GM18868 (cell line): Measurements from ENCODE around the gene NES.

Experiments
- ATAC-seq: cut with Tn5 transposase; IDR thresholded peaks from one replicate; pipeline ENCODE4 v1.9.1; 2021; ENCODE audit warnings: mild to moderate bottlenecking, moderate library complexity; ENCODE audit not compliant: unreplicated experiment

Gene NES

DNA sequence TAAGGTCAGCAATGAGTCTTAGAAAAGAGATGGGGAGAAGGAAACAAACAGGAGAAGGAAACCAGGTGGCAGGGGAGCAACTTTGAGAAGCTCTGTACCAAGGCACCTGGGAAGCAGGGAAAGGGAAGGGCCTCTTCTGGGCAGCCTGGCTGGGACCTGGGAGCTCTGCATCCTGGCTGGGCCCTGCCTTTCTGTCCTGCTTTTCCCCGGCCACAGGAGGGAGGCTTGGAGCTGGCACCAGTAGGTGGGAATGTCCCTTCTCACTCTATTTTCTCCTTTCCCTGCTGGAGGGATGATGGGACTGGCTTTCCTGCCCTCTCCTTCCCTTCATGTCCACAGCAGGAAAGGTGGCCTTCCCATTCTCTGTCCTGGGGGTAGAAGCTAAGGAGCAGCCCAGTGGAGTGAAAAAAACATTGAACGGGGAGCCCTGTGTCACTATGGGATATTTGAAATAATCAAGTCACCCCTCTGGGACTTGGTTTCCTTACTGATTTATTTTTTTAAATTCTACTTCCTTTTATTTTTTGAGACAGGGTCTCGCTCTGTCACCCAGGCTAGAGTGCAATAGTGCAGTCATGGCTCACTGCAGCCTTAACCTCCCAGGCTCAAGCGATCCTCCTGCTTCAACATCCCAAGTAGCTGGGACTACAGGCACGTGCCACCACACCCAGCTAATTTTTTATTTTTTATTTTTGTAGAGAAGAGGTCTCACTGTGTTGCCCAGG is 5.1 kb upstream of the NES start:
- no peak for ATAC-seq

DNA sequence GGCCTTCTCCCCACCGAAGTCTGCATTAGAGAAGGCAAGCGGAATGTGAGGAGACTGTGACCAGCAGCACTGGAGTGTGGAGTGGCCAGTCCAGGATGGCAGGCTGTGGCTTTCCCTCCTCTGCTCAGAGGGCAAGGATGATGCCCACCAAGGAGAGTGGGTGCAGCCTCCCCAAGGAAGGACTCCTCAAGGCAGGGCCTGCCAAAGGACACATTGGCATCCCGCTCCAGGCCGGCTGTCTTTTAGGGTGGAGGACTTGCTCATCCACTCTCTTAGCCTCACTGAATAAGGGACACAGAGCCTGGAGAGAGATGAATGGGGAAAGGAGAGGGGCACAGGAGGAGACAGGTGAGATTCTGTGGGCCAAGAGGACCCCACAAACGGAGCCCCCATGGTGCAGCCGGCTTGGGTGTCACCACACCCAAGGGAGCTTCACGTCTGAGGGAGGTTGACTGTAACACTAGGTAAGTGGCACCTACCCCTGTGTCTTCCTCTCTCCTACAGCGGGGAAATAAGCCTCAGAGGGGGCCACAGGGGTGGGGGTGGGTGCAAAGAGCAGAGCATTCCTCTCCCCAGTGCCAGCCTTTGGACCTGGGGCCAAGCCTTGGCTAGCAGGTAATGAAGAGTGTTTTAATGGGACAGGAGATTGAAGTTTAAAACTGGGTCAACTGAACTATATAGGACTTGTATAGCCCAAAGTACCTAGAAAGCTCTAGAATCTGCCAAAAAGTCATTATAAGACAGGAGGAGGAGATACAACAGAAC is 4.2 kb upstream of the NES start:
- no peak for ATAC-seq

DNA sequence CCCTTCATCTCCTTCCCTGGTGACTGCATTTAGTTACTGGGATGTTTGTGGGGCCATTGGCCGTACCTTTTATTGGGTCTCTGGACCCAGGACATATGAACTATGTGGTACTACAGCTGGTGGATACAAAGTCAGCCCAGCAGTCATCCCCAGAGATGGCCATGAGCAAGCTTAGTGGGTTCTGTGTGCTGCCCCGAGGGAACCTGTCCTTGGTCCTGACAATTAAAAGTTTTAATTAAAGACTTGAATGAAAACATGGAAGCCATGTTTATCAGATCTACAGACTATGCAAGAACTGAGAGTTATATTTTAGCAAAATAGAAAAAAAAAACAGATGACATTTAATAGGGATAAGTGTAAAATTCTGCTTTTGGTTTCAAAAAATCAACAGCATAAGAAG is 2.8 kb upstream of the NES start:
- ATAC-seq = no peak

DNA sequence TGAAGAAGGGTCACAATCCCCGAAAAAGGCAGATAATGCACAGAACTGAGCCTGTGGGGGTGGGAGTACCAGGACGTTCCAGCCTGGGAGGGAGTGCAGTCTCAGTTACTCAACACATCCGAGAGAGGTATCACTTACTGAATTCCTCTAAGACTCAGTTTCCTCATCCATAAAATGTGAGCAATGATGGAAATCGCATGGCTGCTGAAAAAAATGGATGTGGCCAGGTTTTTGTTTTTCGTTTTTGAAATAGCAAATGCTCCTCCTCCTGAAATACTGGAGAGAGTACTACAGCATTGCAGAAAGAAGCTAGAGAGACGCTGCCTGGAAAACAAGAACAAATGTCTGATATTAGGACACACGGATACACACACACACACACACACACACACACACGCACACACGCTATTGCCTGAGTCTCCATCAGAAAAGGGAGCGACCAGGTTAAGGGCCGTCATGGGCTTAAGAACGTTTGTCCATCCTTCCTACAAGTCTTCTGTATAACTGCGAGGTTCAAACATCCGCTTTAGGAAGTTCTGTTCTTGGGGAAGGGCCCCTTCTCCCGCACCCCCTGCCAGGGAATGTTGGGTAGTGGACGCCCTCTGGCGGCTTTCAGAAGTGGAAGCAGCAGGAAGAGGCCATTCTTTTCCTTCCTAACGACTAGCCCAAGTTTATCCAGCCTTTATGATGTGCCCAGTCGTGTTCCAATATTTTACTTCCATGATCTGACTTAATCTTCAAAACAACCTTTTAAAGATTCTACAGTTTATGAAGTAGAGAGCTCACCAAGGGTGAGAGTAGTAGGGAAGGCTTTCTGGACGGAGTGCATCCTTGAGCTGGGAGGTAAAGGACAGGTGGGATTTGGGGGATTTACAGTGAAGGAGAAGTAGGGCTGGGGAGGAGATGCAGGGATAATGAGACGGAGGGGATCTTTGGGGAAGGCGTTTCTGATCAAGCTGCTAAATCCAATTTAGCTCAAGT is 699 bp upstream of the NES start:
- ATAC-seq = no peak

DNA sequence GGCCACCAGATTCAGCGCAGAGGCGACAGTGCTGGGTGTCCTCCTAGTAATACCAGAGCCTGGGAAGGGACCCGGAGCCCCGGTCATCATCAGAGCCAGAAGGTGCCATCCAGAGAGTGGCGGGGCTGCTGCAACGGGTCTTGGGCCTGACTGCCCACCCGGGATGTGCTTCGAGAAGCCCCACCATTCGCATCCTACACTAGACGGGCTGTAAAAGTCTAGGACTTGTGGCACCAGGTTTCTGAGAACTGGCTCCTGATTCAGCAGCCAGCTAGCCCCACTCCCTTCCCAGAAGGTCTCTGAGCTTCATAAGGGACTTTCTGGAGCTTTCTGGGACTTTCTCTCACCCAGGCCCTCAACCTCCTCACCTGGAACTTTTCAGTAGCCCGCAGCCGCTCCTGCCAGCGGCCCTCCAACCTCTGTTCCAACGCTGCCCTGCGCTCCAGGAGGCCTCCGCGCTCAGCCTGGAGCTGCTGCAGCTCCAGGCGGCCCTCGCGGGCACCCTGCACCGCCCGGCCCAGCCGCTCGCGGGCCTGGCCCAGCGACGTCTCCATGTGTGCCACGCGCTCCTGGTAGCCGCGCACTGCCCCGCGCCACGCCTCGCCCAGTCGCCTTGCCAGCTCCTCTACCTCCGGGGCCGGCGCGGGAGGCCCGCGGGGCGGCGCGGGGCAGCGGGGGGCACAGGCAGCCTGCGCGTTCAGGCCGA is 940 bp downstream of the NES start:
- ATAC-seq = no peak

DNA sequence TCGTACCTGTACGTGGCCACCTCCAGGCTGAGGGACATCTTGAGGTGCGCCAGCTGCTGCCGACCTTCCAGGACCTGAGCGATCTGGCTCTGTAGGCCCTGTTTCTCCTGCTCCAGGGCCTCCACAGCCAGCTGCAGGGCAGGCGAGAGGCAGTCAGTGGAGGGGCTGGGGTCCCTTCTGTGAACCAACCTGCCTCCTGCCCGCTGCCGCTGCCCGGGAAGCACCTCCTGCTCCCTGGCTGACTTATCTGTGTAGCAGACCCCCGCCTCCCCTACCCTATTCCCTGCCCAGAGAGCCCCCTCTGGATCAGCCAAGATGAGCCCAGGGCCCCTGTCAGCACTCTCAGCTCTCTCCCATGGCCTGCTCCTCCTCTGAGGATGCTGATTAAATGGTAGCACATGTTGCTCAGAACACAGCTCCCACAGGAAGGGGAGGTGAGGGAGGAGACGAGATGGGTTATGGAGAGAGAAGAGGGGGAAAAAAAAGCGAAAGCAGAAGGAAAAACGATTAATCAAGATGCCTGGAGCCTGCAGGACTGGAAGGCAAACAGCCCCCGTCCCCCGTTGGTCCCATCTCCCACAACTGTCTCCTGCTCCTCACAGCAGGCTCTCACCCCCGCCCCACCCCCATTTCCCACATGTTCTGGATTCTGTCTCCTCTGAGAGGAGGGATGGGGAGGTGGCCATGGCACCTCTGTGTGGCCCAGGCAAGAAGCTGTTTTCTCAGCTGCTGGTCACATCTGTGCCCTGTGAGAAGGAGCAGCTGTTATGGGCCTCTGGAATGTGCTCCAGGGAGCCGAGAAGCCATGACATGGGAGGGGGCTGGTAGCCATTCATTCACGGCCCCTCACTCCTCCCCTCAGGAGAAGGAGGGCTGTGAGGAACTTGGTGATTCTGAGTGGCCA is 1.7 kb downstream of the NES start:
- no peak for ATAC-seq

DNA sequence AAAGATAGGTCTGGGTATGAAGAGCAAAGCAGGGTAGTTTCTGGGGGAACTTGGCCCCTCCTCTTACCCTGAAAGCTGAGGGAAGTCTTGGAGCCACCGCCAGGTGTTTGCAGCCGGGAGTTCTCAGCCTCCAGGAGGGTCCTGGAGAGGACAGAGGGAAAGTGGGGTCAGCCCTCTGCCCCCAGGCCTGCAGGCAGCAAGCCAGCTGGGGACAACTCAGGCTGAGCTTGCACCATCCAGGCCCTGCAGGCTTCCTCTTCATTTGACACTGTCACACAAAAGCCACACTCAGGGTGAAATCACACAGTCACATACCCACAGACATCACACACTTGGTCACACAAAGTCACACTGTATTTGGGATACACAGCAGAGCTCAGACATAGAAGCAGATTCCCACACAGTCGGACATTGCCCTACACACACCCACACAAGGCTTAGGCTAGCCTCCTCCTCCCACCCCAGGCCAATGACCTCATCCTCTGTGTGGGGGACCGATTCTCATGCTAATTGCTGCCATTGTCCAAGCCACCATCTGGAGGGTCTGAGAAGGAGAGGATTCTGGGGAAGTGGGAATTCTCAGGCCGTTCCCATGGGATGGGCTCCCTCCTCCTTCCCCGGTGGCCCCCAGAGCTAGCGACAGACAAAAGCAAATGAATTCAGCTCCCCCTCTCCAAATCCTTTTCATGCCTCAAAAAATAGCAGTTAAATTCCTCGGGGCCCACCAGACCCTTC is 3.7 kb downstream of the NES start:
- no peak for ATAC-seq

DNA sequence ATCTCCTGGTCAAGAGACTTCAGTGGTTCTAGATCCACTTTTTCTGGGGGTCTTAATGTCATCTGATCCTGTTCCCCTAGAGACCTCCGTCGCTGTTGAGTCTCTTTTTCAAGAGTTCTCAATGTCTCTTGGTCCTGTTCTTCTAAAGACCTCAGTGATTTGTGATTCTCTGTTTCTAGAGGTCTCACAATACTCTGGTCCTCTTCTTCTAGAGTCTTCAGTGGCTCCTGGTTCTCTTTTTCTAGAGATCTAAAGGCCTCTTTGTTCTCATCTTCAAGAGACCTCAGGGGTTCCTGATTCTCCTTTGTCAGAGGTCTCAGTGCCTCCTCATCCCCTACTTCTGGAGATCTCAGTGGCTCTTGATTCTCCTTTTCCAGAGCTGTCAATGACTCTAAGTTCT is 5.4 kb downstream of the NES start:
- no peak for ATAC-seq

DNA sequence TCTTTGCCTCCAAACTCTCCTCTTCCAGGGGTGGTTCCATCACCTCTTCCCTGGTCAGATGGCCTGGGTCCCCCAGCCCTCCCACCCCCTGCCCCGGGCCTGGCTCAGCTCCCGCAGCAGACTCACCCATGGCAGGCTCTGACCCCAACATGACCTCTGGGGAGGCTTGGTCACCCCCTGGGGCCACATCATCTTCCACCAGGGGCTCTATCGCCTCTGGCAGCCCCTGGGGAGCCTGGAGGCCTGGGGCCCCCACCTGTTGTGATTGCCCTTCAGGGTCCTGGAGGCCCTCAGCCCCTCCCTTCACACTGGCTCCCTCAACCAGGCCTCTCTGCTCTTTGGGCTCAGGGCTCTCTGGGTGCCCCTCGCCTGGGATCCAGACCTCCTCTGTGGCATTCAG is 6.4 kb downstream of the NES start:
- ATAC-seq = no peak

DNA sequence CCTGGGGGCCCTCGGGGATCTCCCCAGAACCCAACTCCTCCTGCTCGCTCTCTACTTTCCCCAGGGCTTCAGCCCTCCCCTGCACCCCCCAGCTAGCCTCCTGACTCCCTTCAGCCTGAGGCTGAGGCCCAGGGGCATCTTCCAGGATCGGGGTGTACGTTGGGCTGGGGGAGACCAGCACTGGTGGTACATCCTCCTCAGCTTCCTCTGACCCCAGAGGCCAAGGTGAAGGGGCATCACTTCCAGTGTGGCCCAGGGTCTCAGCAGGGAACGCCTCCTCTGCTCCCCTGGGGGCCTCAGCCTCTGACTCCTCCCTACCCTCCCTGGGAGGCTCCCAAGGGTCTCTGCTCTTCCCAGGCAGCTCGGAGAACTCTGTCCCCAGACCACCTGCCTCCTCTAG is 6.8 kb downstream of the NES start:
- ATAC-seq = no peak

DNA sequence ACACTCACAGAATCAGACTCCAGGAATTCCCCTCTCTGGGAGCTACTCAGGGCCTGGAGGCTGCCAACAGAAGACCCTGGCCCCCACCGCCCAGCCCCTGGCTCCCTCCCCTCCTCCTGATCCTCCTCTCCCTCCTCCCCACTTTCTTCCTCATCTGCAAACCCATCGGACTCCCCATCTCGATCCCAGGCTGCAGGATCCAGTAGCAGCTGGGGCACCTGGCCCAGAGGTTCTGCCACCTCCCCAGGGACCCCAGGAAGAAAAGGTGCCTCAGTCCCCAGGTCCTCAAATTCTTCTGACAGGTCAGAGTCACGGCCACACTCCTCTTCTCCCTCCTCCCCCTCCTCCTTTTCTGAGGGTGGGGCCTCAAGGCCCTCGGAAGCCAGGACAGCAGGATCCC is 7.4 kb downstream of the NES start:
- ATAC-seq = no peak

DNA sequence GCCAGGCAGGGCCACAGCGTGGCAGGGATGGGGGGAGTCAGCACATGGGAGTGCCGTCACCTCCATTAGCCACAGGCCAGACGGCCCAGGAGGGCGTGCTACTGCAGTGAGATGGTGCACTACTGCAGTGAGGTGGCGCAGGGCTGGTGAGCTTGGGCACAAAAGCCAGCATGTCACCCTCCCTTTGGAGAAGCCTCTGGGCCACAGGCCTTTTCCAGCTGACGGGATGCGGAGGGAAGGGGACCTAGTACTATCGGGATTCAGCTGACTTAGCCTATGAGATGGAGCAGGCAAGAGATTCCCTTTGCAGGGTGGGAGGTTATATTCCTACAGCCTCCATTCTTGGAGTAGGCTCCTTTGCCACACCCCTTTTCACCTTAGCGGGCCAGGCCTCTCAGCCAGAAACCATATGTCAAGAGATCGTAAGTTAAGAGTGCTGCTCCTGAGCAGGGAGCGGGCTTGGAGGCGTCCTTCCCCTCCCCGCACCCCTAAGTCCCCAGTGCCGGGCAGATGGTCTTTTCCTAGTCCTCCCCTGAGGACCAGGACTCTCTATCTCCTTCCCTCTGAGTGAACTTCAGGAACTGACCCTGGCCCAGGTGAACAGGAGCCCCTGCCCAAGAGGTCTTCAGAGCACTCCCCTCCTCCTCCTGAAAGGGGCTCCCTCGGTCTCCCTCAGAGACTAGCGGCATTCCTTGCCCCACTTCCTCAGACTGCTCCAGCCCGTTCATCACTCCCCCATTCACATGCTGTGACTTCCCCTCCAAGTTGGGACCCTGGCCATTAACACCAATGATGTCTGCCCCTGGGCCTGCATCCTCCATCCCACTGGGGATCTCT is 8.2 kb downstream of the NES start:
- ATAC-seq = no peak

DNA sequence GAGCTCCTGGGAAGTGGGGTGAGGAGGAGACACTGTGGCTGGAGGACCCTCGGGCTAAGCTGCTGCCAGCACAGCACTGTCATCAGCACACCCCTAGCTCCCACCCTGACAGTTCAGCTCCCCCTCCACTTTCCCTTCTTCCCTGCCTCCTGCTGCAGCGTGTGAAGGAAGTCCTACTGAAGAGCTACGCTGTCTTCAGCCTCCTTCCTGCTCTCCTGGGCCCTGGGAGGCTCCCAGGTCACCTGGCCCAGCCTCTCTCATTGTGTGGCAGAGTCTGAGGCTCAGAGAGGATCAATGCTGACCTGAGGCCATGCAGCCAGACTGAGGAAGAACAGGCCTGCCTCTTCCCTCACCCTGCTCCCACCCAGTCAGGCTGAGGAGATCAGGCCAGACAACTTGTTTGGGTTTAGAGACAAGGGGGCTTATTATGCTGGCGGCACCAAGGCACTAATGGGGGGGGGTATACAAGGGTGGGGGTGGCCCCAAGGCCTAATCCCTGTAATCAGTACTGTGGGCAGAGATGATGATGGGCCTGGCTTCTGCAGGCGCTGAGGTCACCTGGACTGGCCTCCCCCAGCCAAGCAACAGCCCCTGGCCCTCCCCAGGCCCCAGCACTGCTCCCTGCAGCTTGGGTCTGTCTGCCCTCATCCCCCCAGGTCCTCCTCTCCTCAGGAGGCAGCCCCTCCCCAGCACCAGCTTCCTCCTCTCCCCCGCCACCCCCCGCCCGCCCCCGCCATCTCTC is 9.1 kb downstream of the NES start:
- no peak for ATAC-seq

DNA sequence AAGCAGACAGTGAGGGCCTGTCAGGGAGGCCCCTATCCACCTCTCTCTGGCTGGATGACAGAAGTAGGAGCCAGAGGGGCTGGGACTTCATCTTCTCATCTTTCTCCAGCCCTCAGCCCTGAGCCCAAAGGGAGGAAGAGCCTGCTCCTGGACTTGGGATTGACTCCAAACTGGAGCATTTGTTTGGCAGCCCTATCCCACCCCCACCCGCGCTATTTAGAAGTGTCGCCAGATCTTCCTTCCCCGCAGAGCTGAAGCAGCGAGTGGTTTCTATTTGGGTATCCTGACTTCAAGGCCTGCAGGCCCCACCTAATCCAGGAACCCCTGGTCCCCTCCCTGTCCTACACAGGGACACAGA is 9.6 kb downstream of the NES start:
- no peak for ATAC-seq

DNA sequence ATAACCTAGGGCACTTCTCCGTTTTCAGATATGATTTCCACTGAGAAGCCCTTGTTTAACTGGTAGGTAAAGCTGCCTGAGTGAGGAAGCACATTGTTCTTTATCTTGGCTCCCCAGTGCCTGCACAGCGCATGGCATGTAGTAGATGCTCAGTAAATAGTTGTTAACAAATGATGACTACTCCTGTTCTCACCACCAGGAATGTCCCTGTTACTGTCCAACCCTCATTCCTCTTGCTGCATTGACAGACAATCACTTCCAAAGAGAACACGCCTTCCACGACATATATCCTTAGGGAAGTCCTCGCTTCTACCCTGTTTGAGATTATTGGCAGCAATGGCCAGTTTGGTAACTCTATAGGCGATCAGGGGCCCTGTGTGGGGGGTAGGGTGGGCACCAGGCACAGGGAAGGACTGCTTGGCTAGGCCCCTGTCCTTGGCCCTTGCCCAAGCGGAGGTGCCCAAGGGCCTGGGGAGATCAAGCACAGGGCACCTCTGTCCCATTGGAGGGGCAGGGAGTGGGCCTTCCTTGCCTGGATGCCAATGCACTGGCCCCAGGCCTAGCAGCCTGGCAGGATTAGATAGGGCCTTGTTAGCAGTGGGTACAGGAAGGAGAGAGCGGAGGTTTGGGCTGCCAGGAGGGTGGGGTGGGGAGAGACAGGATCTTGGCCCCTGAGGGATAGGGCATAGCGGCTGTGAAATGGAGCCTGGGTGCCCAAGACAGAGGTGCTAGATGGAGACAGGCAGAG is 10.2 kb downstream of the NES start:
- no peak for ATAC-seq

DNA sequence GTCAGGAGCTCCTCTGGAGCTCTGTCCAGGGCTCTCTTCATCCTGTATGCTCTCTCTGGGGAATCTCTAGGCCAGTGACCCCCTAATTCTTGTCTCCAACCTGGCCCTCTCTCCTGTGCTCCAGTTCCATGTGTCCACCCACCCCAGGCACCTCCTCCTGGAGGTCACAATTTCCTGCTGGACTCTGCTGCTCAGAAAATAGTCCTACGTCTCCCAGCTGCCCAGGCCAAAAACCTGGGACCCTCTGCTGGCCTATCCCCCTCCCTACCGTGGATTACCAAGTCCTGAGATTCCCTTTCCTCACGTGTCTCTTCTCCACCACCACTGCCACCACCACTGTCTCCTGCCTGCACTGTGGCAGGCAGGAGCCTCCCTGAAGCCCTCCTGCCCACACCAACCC is 11.7 kb downstream of the NES start:
- no peak for ATAC-seq
